Ovary (tissue), 9 donors: ENCODE data around the gene CTNND2. TPM values are rescaled to one million over a fixed set of nuclear protein-coding genes. Genes with fewer than 3 reads are reported as not detected.

Source experiments
- DNase-seq, 5 donors: peaks; one replicate each; pipeline ENCODE4 v3.0.0-alpha.2; 2019 to 2020
- H3K27ac ChIP-seq, 2 donors: fragments of 200-600 bp; one replicate each; pipeline versions ENCODE4 v1.5.1 to v1.8.0; 2019 to 2022
- H3K27me3 ChIP-seq: fragments of 200-600 bp; one replicate; pipeline ENCODE4 v1.8.0; 2022
- H3K36me3 ChIP-seq: fragments of 200-600 bp; sonication (generic); one replicate; pipeline ENCODE4 v1.5.1; 2019
- H3K4me1 ChIP-seq: one replicate; pipeline ENCODE4 v1.8.1; 2013; ENCODE audit warnings: mild to moderate bottlenecking, moderate library complexity; ENCODE audit not compliant: insufficient read depth
- H3K4me3 ChIP-seq: fragments of 200-600 bp; sonication (generic); one replicate; pipeline ENCODE4 v1.5.1; 2017
- H3K9me3 ChIP-seq, 2 donors: fragments of 200-600 bp in 1 of 2; sonication (generic) in 1 of 2; one replicate each; pipeline versions ENCODE4 v1.5.1 to v1.8.1; 2013 to 2019; ENCODE audit warnings: mild to moderate bottlenecking in 1 of 2, moderate library complexity in 1 of 2
- EP300 ChIP-seq: sonication (generic); formaldehyde crosslinking; IDR thresholded peaks from one replicate; pipeline ENCODE4 v1.6.1; 2017; ENCODE audit warnings: antibody characterized with exemption
- POLR2A ChIP-seq: fragments of 450-650 bp; IDR thresholded peaks from one replicate; pipeline ENCODE4 v1.6.1; 2017; ENCODE audit warnings: antibody characterized with exemption, mild to moderate bottlenecking, moderate library complexity
- WGBS, 3 donors: extraction: QIAGEN DNeasy Blood & Tissue Kit in 1 of 3; methylation state at CpG; one replicate each; pipeline versions ENCODE4 v1.1.5 to v1.1.7; 2013 to 2017; 5-methylcytosine and 5-hydroxymethylcytosine counted together
- intact Hi-C, 4 donors: fragments of 100-400 bp; cut with DNase I; formaldehyde crosslinking; loops; one replicate each; pipeline versions ENCODE4 v1.11.0 to v1.15.1; 2022 to 2023
- polyA plus RNA-seq, 2 donors: library from polyadenylated mRNA; stranded (reverse); fragments of 200-250 nt in 1 of 2; fragments of 350-450 nt in 1 of 2; fragmentation: Illumina TruSeq in 1 of 2; extraction: RNeasy Lipid Tissue Mini Kit (QIAGEN cat#74804) in 1 of 2; gene quantifications; one replicate each; pipeline ENCODE4 v1.2.3, GENCODE V29; 2013 to 2014
- total RNA-seq, 7 donors: library from RNA; depleted of rRNA in 2 of 7; stranded (reverse); fragments of >200 nt in 2 of 7; fragmentation: NEBNext Ultra II Directional in 3 of 7; extraction: Animal tissue kit (Norgen Biotek cat#: 25700) in 3 of 7; gene quantifications; one replicate each; pipeline versions ENCODE4 v1.1.0 to v1.2.4, GENCODE V29; 2016 to 2023
- TF ChIP-seq, protein P1 (sequence below), 3 donors: fragments of 450-650 bp in 2 of 3; fragments of 200-600 bp in 1 of 3; IDR thresholded peaks; one replicate each; pipeline versions ENCODE4 v1.5.1 to v1.8.0; 2016 to 2022; ENCODE audit warnings: antibody characterized with exemption in 3 of 3, mild to moderate bottlenecking in 1 of 3
- donor health status: DM: no; HTN: no; CAD: no; lungs with moderate emphysema.
- donor health status: DM: no; HTN: no; CAD: no.
- donor health status: Bipolar disorder and iron deficiency.
- donor health status: DM: yes; HTN: yes; CAD: no.
- donor health status: DM: no; HTN: no; CAD: no.
- donor health status: DM: yes; HTN: yes; CAD: no.

Gene CTNND2
- total and polyA plus RNA-seq, 9 donors: 0.52 to 13.2 (median 2.3) TPM

DNA sequence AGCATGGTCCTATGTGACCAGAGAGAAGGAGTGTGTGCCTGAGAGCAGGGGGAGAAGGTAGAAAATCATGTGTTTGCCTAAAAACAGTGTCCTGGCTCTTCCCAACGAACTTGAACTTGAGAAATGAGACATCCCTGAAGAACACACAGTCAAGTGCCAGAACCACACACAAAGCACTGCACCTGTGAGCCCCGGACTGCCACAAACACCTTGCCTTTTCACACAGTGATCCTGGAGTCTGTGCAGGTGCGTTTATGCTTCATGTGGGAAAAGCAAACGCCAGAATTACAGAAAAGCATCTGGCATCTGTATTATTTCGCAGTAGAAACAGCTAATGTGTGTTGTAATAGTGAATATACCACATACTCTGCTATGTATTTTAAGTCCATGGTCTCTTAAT, 9.3 kb downstream of the CTNND2 start:
- WGBS, 3 donors: 71 to 74% (median 73%) methylated on average over 5 of the region's 5 CpGs
- intact Hi-C loops: no loop called here
- Histone ChIP-seq H3K9me3 (no peaks in the 10 kb centered on the region), H3K4me3 (no peak overlapping the region), H3K4me1 (no peaks in the 10 kb centered on the region), H3K27ac (no peak overlapping the region), H3K27me3 (no peaks in the 10 kb centered on the region), H3K36me3 (no peaks in the 10 kb centered on the region)
- TF ChIP-seq POLR2A (no peak), EP300 (no peak)
- TF ChIP-seq, protein P1, sequence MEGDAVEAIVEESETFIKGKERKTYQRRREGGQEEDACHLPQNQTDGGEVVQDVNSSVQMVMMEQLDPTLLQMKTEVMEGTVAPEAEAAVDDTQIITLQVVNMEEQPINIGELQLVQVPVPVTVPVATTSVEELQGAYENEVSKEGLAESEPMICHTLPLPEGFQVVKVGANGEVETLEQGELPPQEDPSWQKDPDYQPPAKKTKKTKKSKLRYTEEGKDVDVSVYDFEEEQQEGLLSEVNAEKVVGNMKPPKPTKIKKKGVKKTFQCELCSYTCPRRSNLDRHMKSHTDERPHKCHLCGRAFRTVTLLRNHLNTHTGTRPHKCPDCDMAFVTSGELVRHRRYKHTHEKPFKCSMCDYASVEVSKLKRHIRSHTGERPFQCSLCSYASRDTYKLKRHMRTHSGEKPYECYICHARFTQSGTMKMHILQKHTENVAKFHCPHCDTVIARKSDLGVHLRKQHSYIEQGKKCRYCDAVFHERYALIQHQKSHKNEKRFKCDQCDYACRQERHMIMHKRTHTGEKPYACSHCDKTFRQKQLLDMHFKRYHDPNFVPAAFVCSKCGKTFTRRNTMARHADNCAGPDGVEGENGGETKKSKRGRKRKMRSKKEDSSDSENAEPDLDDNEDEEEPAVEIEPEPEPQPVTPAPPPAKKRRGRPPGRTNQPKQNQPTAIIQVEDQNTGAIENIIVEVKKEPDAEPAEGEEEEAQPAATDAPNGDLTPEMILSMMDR (IDR thresholded peaks at IDR 0.05): no peak
- DNase-seq: no peak

DNA sequence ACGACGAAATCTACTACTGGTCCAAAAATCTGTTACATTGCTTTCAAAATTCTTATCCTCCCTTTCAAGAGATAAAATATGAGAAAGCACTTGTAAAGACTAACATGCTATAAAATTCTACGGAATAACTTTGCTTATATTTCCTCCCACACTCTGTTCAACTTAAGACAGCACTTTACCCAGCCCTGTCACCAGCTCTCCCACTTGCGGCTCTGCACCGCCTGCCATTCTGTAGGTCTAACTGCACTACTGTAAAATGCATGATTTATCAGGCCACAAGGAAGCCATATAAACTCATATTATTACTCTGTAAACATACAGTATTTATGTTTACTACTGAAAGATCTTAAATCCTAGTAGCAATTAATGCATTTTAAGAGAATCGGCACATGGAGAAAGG, 11.4 kb downstream of the CTNND2 start:
- intact Hi-C loops: no loop called here
- WGBS, 3 donors: 38 to 64% (median 58%) methylated on average over 6 of the region's 6 CpGs
- DNase-seq: no peak
- TF ChIP-seq EP300: no peak
- TF ChIP-seq, protein P1 (IDR thresholded peaks at IDR 0.05): no peak
- TF ChIP-seq POLR2A: no peak
- no peaks in the 10 kb centered on the region for H3K9me3 ChIP-seq
- H3K27me3 ChIP-seq: no peaks in the 10 kb centered on the region
- H3K4me1 ChIP-seq: no peaks in the 10 kb centered on the region
- H3K36me3 ChIP-seq: no peaks in the 10 kb centered on the region
- H3K4me3 ChIP-seq: no peak overlapping the region
- H3K27ac ChIP-seq: no peak overlapping the region

GRCh38 chr5:11890777-11891176, 13.5 kb downstream of the CTNND2 start:
- 59 to 68% (median 62%) methylated on average over 3 of the region's 3 CpGs for WGBS, 3 donors
- no peak for TF ChIP-seq POLR2A
- TF ChIP-seq, protein P1 (IDR thresholded peaks at IDR 0.05): no peak
- no peaks in the 10 kb centered on the region for H3K27me3 ChIP-seq
- H3K4me1 ChIP-seq: no peaks in the 10 kb centered on the region
- no peaks in the 10 kb centered on the region for H3K36me3 ChIP-seq
- H3K4me3 ChIP-seq: no peak overlapping the region
- intact Hi-C loops: no loop called here
- H3K27ac ChIP-seq: no peak overlapping the region
- DNase-seq: no peak
- no peaks in the 10 kb centered on the region for H3K9me3 ChIP-seq

- intact Hi-C loops: no loop called here
- Histone ChIP-seq H3K4me3 (no peak overlapping the region), H3K27ac (no peak overlapping the region), H3K4me1 (no peaks in the 10 kb centered on the region), H3K36me3 (no peaks in the 10 kb centered on the region), H3K27me3 (no peaks in the 10 kb centered on the region), H3K9me3 (no peaks in the 10 kb centered on the region)
- no peak for DNase-seq
- WGBS, 3 donors: 88 to 92% (median 90%) methylated on average over 4 of the region's 4 CpGs
- TF ChIP-seq POLR2A: no peak
- TF ChIP-seq, protein P1 (IDR thresholded peaks at IDR 0.05): no peak
- TF ChIP-seq EP300: no peak
Measured at GRCh38 chr5:11888221-11888620, 16.0 kb downstream of the CTNND2 start.

GRCh38 chr5:11878814-11879213, 25.4 kb downstream of the CTNND2 start:
- intact Hi-C loops: no loop called here
- Histone ChIP-seq H3K9me3 (no peaks in the 10 kb centered on the region), H3K36me3 (no peaks in the 10 kb centered on the region), H3K4me3 (no peak overlapping the region), H3K4me1 (no peaks in the 10 kb centered on the region), H3K27ac (no peak overlapping the region), H3K27me3 (no peaks in the 10 kb centered on the region)
- TF ChIP-seq POLR2A: no peak
- no peak for TF ChIP-seq EP300
- TF ChIP-seq, protein P1 (IDR thresholded peaks at IDR 0.05): no peak
- no peak for DNase-seq
- WGBS, 3 donors: 64 to 73% (median 69%) methylated on average over 7 of the region's 7 CpGs
